Activated CD8-positive, alpha-beta memory T cell treated with anti-CD3 and anti-CD28 coated beads for 24 hours (primary cell): ENCODE data around the gene POLR3G.

Experiments used
- DNase-seq: peaks from one replicate; pipeline ENCODE4 v3.0.0-alpha.2; 2020

The POLR3G gene, protein sequence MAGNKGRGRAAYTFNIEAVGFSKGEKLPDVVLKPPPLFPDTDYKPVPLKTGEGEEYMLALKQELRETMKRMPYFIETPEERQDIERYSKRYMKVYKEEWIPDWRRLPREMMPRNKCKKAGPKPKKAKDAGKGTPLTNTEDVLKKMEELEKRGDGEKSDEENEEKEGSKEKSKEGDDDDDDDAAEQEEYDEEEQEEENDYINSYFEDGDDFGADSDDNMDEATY

DNA sequence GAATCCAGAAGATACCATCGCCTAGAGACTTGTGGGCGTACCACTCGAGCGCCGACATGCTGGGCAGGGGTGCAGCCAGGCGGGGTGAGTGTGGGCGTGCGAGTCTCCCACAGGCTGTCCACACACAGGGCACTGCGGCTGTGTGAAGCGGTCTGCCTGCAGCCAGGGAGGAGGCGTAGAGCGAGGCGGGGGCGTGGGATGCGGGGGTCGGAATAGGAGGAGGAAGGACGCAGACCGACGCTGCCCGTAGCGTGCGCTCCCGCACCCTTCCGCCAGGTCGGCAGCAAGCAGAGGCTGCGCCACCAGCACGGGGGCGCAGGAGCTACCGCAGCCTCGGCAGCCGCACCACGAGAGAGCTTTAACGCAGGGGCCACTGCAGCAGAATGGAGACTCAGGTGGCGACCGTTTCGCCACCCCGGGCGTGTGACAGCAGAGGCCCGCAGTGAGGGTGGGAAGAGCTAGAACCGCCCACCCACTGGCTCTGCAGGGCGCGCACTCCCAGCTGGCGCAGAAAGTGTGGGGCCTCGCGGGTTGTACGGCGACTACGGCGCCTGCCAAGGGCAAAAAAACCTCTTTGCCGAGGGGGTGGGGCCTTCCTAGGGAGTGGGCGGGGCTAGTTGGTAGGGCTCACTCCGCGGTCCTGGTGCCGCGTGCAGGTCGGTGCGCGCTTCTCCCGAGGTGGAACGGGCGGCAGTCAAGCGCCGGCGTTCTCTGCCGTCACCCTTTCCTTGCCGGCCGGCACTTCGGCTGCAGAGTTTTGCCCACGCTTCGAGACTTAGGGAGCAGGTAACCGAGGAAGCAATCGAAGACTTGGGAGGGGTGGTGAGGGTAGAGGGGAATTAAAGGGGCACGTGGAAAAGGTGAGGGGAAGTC, at the start of gene POLR3G, which contains the start of gene MBLAC2:
TSS of gene POLR3G (plus strand) at position 630 of the 873 bp plus-strand sequence. CDS start 10,704 bp downstream, outside the sequence.
TSS of gene MBLAC2 (minus strand) at position 537 of the 873 bp plus-strand sequence. CDS start at position 58, 479 bp downstream.
- peak; percentile 96 for DNase-seq

DNA sequence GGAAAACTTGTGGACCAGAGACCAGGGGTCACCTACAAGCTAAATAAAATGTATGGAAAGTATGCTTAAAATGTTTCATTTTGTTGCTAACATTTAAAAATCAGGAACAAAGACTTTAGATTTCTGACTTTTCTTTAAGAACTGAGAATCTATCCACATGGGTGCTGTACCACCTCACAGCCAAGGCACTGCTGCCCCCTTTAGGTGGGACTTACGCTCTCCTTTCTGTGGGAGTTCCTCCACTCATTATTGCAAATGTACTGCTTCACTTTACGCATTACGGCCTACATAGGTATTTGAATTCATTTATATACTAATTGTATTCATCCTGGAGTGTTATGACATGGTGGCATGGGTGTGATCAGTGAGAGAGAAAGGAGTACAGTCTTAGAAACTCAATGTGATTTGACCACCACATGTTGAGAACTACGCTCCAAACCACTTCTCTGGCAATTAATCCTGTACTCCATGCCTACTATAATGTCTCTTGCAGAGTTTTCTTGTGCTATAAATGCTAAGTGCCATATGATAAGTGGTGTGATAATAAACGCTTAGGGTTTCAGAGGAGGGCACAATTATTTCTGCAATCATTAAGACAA, 40.4 kb upstream of the POLR3G start:
- DNase-seq = no peak

DNA sequence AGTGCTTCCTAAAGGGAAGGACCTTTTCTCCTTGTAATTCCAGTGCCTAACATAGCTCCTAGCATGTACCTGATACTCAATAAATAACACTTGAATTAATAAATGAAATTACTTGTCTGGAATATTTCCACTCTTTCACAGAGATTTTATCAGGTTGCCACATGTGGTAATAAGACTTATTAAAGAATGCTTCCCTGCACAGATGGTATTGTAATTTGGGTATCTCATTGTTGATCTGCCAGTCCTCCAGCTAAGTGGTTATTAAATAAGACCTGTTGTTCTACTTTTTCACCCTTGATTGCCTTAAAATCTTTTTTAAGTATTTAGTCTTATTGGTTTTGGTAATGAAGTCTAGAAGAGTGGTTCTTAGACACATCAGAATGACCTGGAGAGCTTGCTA, 37.0 kb upstream of the POLR3G start:
- DNase-seq = no peak

DNA sequence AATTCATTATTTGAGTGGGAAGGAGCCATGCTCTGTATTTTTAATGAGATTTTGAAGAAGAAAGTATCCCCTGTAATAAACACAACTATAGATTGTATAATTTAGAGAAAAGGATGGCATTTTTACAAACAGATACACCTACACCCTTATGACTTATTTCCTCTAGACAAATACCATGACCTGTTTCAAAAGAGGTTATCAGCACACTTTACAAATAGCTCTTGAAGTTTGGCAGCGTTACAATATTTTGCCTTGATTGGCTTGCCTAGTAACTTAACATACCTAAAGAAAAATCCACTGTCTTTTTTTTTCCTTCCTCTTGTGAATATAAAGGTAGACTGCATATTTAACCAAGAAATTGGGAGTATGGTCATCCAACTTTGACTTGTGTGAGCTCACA, 36.6 kb upstream of the POLR3G start:
- DNase-seq = no peak

DNA sequence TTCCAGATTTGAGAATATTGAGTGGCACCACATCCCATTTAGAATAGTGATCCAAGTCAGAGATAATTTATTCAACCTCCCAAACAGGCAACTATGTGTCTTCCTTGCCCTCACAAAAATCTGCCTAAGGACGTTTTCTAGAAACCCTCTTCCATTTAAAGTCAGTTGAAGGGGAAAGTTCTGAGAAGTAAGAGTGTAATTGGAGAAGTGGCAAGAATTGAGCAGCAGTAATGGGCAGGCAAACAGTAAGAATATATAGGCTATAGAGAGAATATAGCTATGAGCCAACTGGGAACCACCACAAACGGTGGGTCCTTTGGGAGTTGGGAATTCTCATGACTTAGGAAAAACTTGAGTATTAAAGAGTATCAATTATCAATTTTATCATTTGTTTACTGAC, 34.0 kb upstream of the POLR3G start:
- no peak for DNase-seq

DNA sequence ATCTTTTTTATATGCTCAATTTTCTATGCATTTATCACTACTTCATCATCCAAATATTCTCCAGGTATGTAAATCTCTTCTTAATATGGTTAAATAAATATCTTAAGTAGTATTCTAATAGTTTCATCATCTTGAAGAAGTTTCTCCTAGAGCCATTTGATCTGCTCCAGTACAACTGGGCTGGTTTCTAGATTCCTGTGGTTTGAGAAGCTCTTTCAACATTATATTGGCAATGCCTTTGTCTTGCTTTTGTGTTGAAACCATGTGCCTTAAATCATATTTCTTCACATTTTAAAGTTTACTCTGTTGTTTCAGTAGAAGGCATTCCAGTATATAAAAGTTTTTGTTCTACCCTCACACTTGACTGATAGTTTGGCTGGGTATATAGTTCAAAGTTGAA, 27.7 kb upstream of the POLR3G start:
- DNase-seq = no peak

DNA sequence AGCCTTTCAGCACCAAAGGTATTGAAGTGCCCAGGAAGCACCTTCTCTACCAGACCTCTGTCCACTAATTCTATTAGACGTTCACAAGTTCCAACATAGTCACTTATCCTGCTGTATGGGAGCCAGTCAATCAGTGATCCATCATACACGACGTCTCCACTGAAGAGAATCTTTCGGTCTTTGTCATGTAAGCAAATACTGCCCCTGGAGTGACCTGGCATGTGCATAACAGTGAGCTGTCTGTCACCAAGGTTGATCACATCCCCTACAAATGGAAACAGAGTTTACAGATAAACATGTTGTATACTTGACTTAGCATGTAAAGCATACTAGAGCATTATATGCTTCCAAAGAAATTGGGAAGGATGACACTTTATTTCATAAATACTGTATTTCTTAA, 13.4 kb upstream of the POLR3G start:
- DNase-seq = no peak

DNA sequence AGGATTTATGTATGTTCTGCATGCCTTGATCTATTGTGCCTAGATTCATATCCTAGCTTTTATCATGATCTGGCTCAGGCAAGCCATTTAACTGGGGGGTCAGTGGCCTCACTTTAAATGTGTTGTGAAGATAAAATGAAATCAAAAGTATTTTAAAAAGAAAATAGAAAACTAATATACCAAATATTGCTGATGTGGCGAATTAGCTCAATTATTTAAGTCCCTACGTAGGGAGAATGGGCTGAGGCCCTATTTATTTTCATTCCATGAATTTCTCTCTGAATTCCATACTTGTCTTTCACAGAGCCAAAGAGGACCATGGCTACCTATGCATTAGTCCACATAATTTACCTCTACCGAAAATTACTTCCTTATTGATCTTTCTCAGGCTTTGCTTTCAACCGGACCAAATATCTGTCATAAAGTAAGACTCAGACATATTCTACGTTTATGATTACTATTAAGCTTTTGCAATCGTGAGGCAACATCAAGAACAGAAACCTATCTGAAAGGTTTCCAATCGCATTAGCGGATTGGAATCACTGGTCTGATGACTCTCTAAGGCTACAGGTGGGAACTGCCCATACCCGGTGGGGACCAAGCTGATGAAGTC, 1.8 kb upstream of the POLR3G start:
- DNase-seq = no peak

DNA sequence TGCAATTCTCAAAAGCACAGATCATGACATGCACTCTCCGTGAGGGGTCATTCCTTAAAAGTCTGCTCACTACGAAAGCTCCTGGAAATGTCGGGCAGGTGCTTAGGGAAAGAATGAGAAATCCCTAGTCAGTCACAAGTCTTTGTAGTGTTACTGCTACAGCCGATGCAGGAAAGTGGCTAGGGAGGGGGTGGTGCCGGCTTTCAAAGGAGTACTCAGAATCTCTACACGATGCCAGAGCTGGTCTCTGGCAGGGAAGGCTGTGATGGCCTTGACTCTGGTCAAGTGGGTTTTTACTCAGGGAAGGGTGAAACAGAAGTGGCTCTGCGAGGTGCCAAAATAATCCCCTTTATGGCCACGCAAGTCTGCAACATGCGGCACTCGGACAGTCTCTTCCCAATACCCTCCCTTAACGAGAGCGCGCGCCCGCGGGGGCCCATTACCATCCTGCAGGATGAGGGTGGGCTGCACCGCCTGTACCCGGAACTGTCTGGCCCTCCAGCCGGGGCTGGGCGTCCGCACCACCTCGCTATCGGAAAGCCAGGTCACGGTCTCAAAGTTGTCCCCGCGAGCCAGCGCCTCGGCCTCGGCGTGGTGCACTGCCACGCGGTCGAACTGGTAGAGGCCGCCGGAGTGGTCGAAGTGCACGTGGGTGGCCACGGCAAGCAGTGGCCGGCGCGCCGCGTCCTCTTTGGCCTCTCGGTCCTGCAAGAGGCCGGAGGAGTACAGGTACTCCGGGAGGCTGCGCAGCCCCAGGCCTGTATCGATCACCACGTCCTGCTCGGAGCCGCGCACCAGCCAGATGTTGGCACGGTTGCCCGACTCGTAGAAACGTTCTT, 1.0 kb upstream of the POLR3G start:
- DNase-seq = no peak

DNA sequence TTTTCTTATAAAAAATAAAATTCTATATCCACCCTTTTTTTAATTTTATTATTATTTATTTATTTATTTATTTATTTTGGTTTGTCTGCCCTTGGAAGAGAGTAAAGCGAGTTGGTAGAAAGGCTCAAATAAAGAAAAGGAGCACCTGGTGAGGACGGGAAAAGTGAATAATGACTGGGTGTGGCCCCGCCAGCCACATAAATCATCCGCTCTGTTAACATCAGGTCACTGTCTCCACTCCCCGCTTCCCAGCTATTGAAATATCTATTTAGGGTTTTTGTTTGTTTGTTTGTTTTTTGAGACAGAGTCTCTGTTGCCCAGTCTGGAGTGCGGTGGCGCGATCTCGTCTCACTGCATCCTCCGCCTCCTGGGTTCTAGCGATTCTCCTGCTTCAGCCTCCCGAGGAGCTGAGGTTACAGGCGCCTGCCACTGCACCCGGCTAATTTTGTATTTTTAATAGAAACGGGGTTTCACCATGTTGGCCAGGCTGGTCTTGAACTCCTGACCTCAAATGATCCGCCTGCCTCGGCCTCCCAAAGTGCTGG, 844 bp downstream of the POLR3G start:
- no peak for DNase-seq

DNA sequence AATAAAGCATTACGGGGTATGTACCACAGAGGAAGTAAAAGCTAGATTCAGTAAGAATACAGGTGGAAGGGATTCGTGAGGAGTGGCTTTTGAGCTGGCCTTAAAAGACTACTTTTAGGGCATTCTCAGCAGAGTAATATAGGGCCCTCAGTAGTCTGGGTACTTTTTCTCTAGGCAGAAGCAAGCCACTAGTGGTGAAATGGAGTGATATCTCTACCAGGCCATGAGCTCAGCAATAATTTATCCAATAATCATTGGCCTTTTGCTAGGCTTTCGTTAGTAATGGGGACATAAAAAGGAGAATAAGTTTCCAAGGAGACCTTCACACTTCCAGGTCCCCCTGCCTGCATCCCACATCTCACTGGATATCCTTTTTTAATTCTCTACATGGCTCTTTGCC, 1.7 kb downstream of the POLR3G start:
- no peak for DNase-seq

DNA sequence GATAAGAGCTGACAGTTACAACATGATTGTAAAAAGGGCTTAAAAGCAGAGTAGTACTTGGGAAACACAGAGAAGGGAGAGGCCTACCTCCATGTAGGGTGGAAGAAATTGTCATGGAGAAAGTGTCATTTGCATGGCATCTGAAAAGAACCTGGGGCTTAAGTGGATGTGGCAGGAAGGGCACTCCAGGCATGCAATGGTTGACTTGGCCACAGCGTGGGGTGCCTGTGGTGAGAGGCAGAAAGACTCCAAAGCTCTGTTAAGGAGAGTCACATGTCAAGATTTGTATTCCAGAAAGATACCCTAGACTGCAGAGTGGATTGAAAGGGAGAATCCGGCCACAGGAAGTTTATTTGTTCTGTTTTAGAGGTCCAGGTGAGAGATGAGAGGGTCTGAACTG, 2.4 kb downstream of the POLR3G start:
- DNase-seq = no peak

DNA sequence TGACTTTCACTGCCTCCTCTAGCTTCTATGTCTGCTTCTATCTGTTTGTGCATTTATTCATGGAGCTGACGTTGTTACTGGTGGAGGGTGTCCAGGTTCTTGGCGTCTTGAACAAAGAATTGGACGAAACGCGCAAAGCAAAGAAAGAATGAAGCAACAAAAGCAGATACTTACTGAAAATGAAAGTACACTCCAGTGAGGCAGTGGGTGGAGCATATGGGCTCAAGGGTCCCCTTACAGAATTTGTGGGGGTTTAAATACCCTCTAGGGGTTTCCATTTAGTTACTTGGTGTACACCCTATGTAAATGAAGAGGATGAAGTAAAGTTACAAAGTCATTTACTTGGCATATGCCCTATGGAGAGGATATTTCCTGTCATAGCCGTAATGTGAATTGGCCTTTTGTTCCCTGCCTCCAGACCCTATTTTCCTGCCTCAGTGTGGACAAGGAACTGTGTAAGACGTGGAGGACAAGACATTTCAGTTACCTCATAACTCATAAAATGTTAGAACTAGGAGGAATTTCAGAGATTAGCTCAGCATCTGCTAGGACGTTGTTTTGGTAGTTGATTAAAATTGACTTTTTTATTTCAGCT, 3.1 kb downstream of the POLR3G start:
- DNase-seq = no peak

DNA sequence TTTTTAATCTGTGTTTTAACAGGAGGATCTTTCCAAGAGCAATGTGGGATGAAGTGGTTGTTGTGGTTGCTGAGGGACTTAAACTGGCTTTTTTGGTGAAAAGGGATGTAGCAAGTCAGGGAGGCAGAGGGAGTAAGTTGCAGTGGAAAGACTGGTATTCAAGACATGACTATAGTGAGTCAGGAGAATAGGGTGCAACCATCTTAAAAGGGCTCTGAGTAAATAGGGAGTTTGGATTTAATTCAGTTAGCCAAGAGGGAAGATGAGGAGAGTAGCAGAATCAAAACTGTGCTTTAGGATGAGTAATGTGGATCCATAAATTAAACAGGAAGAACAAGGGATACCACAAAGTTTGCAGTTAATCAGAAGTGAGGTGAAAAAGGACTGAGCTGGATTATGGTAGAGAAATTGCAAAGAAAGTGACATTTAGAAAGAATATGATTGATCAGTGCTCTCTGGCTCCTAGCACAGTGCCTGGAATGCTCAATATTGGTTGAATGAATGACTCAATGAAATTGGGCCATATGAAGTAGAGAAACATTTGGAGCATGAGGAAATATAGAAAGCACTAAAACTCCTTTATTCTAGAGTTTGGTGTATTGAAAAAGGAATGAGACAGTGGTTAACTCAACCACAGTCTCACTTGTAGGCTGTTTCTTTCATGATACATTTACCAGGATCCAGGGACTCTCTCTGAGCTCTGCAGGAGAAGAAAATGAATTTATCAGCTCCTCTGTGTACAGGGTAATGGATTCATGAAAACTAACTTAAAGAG, 5.1 kb downstream of the POLR3G start:
- DNase-seq = no peak

DNA sequence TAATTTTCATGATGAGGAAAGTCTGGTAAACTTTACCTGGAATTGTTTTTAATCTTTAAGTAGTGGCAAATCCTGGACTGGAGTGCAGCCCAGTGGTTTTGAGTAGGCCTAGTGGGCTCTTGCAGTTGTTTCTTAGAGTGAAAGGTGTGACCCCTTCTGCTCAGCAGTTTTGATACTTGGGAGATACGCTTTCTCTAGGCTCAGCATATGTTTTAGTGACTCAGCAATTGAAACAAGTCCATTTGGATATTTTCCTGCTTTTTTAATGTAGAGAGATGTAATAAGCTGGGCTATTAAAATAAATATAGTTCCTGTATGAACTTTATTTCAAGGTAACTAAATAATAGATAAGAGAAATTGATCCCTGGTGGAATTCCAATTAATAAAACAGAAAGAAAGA, 6.0 kb downstream of the POLR3G start:
- no peak for DNase-seq

DNA sequence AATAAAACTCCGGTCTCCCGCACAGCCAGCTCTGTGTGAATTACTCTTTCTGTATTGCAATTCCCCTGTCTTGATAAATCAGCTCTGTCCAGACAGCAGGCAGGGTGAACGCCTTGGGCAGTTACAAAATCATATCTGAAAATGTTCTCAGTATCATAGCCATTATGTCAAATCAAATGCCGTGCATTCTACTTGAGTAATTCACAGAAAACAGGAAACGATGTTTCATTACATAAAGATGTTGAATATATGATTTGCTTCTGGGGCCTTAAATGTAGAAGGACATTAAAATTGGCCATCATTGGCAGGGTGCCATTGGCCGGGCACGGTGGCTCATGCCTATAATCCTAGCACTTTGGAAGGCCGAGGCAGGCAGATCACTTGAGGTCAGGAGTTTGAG, 8.5 kb downstream of the POLR3G start:
- DNase-seq = no peak

DNA sequence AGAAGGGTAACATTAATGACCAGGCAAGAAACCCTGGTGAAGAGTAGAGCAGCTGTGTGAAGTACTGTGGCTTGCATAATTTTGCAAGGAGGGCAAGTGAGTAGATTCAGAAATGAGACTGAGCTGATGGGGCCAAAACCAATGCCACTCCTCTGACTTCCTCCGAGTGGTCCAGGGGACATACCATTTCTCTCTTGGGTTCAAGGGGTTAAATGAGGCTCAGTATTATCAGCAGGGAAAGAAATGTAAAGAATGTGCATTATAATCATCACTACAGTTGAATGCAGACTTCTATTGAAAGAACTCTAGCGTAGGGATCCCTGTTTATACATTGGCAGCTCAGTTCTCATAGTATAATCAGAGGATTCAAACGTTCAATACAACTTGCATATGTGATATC, 9.9 kb downstream of the POLR3G start:
- DNase-seq = no peak

DNA sequence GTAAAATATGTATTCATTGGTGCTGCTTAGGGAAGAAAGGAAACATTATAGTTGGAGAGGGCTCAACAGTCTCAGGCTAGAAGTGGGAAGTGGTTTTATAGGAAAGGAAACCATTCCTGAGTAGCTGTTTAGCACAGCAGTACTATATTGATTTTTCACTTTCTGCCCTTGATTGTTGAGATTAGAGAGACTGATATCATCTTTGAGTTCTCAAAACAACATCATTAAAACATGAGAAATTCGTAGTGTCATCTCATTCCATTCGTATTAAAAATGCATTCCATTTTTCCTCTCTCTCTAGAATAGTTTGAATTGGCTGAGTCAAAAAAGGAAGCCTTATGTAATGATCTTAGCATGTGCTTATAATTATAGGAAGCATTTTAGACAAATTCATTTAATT, 14.1 kb downstream of the POLR3G start:
- no peak for DNase-seq

DNA sequence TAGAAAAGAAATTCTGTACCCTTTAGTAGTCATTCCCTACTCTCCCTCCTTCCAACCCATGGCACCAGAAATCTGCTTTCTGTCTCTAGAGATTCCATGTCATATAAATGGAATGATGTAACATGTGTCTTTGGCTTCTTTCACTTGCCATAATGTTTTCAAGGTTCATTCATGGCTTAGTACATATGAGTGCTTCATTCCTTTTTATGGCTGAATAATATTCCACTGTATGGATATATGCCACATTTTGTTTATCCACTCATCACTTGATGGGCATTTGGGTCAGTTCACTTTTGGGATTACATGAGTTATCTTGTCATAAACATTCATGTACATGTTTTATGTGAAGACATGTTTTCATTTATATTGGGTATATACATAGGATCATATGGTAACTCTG, 19.4 kb downstream of the POLR3G start:
- no peak for DNase-seq

DNA sequence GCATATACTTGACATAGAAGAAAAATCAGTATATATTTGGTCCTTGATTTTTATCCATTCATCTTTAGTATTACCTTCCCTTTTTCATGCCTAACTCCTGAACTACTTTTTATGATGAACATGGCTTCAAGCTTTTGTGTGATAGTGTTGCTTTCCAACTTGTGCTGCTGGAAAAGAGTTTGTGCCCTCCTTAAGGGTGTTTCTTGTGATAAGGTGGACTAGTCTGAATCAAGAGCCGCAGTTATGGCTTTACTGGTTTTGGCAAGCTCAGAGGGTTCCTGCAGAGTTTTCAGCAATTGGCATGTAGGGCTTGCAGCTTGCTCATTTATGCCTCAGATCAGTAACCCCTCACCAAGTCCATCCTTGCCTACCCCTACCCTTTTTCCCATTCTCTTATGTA, 20.5 kb downstream of the POLR3G start:
- DNase-seq = no peak

DNA sequence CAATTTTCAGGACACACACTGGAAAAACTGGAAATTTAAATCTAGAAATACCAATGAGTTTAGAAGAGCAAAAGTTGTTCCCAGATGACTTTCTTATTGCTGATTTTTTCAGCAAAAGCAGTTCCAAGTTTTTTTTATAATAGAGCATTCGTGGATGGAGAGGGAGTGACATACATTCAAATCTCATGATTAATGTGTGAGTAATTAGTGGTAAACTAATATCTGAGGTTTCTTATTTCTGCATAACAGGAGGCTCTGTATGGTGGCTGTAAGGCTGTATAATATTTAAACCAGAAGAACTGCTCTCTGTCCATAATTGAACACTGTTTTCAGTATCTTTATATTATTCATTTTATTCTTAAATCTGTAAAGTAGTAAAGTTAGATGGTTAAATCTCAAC, 28.9 kb downstream of the POLR3G start:
- no peak for DNase-seq
